SK-N-SH treated with all-trans-retinoic acid at 6 μM for 48 hours (cell line): Measurements from ENCODE around the gene LSM4.

Source experiments
- ATAC-seq: fragments of 200-7000 bp; cut with Tn5 transposase; 3 replicates; pipeline ENCODE4 v1.9.1; 2020; ENCODE audit warnings: mild to moderate bottlenecking, moderate library complexity
- ARNTL ChIP-seq: fragments of 450-650 bp; formaldehyde crosslinking; IDR thresholded peaks from 2 replicates; pipeline ENCODE4 v1.5.0; 2020; ENCODE audit warnings: low read depth, mild to moderate bottlenecking, moderate library complexity, borderline replicate concordance
- BACH2 ChIP-seq: fragments of 250-450 bp; sonication (Bioruptor Pico); IDR thresholded peaks from 2 replicates; pipeline ENCODE4 v1.9.0; 2021; ENCODE audit warnings: mild to moderate bottlenecking, borderline replicate concordance
- CSDC2 ChIP-seq: fragments of 250-450 bp; sonication (Bioruptor Pico); IDR thresholded peaks from 2 replicates; pipeline ENCODE4 v1.5.0; 2020; ENCODE audit warnings: mild to moderate bottlenecking, moderate library complexity
- CSRNP3 ChIP-seq: fragments of 250-450 bp; sonication (Bioruptor Pico); IDR thresholded peaks from 2 replicates; pipeline ENCODE4 v1.5.1; 2021; ENCODE audit warnings: mild to moderate bottlenecking, moderate library complexity
- ESRRG ChIP-seq: fragments of 250-450 bp; sonication (Bioruptor Pico); IDR thresholded peaks from 2 replicates; pipeline ENCODE4 v1.6.1; 2021; ENCODE audit warnings: mild to moderate bottlenecking
- GLIS3 ChIP-seq: fragments of 250-450 bp; sonication (Bioruptor Pico); IDR thresholded peaks from 2 replicates; pipeline ENCODE4 v1.5.0; 2020; ENCODE audit warnings: mild to moderate bottlenecking, moderate library complexity
- ISL1 ChIP-seq: fragments of 250-450 bp; sonication (Bioruptor Pico); IDR thresholded peaks from 2 replicates; pipeline ENCODE4 v2.1.2; 2022; ENCODE audit warnings: mild to moderate bottlenecking, moderate library complexity
- OSR1 ChIP-seq: fragments of 250-450 bp; sonication (Bioruptor Pico); IDR thresholded peaks from 2 replicates; pipeline ENCODE4 v1.8.0; 2022; ENCODE audit warnings: moderate library complexity, mild to moderate bottlenecking, inconsistent platforms
- POU6F1 ChIP-seq: fragments of 250-450 bp; sonication (Bioruptor Pico); IDR thresholded peaks from 2 replicates; pipeline ENCODE4 v1.8.0; 2021; ENCODE audit warnings: low read depth, mild to moderate bottlenecking, moderate library complexity, borderline replicate concordance
- PPARA ChIP-seq: fragments of 250-450 bp; sonication (Bioruptor Pico); IDR thresholded peaks from 2 replicates; pipeline ENCODE4 v1.5.0; 2020; ENCODE audit warnings: mild to moderate bottlenecking, borderline replicate concordance
- RARB ChIP-seq: fragments of 250-450 bp; sonication (Bioruptor Pico); IDR thresholded peaks from 2 replicates; pipeline ENCODE4 v1.8.0; 2021; ENCODE audit warnings: mild to moderate bottlenecking, moderate library complexity
- SNAI2 ChIP-seq: fragments of 250-450 bp; sonication (Bioruptor Pico); IDR thresholded peaks from 2 replicates; pipeline ENCODE4 v1.5.0; 2020; ENCODE audit warnings: mild to moderate bottlenecking, moderate library complexity
- TCF4 ChIP-seq: fragments of 250-450 bp; sonication (Bioruptor Pico); IDR thresholded peaks from 2 replicates; pipeline ENCODE4 v1.8.0; 2021; ENCODE audit warnings: mild to moderate bottlenecking, moderate library complexity, borderline replicate concordance
- TOX ChIP-seq: fragments of 250-450 bp; sonication (Bioruptor Pico); IDR thresholded peaks from 2 replicates; pipeline ENCODE4 v1.8.0; 2021; ENCODE audit warnings: mild to moderate bottlenecking, moderate library complexity, borderline replicate concordance
- TSHZ2 ChIP-seq: fragments of 250-450 bp; sonication (Bioruptor Pico); IDR thresholded peaks from 2 replicates; pipeline ENCODE4 v1.5.0; 2020; ENCODE audit warnings: mild to moderate bottlenecking, moderate library complexity
- ZC3H10 ChIP-seq: fragments of 250-450 bp; sonication (Bioruptor Pico); IDR thresholded peaks from 2 replicates; pipeline ENCODE4 v1.5.1; 2021; ENCODE audit warnings: mild to moderate bottlenecking, moderate library complexity
- ZFP3 ChIP-seq: fragments of 250-450 bp; sonication (Bioruptor Pico); IDR thresholded peaks from 2 replicates; pipeline ENCODE4 v1.5.0; 2020; ENCODE audit warnings: mild to moderate bottlenecking, moderate library complexity
- ZFP30 ChIP-seq: fragments of 450-650 bp; formaldehyde crosslinking; IDR thresholded peaks from 2 replicates; pipeline ENCODE4 v1.5.0; 2022; ENCODE audit warnings: mild to moderate bottlenecking, moderate library complexity
- ZNF565 ChIP-seq: fragments of 450-650 bp; formaldehyde crosslinking; conservative IDR thresholded peaks from 2 replicates; pipeline ENCODE4 v1.5.0; 2020; ENCODE audit warnings: low read depth, mild to moderate bottlenecking, moderate library complexity
- ZNF8 ChIP-seq: fragments of 450-650 bp; formaldehyde crosslinking; IDR thresholded peaks from 2 replicates; pipeline ENCODE4 v1.5.0; 2020; ENCODE audit warnings: mild to moderate bottlenecking, moderate library complexity
- TF ChIP-seq, protein P1 (sequence below): fragments of 250-450 bp; sonication (Bioruptor Pico); IDR thresholded peaks from 2 replicates; pipeline ENCODE4 v1.8.0; 2020; ENCODE audit warnings: mild to moderate bottlenecking, moderate library complexity, borderline replicate concordance
- TF ChIP-seq, protein P2 (sequence below): fragments of 250-450 bp; sonication (Bioruptor Pico); IDR thresholded peaks from 2 replicates; pipeline ENCODE4 v1.5.1; 2020; ENCODE audit warnings: low read depth, mild to moderate bottlenecking, moderate library complexity

Gene LSM4

DNA sequence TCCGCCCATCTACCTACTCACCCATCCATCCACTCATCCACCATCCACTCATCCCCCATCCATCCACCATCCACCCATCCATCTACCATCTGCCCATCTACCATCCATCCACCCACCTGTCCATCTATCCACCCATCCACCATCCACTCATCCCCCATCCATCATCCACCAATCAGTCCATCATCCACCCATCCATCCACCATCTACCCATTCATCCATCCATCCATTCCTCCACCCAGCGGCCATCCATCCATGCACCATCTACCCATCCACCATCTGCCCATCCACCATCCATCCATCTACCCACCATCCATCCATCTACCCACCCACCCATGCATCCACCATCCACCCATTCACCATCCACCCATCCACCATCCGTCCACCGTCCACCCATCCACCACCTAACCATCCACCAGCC lies 27.8 kb downstream of the LSM4 start:
- no peak for ATAC-seq
- no peak for TF ChIP-seq ZC3H10 (CRISPR knock-in tag)
- TF ChIP-seq, protein P1, sequence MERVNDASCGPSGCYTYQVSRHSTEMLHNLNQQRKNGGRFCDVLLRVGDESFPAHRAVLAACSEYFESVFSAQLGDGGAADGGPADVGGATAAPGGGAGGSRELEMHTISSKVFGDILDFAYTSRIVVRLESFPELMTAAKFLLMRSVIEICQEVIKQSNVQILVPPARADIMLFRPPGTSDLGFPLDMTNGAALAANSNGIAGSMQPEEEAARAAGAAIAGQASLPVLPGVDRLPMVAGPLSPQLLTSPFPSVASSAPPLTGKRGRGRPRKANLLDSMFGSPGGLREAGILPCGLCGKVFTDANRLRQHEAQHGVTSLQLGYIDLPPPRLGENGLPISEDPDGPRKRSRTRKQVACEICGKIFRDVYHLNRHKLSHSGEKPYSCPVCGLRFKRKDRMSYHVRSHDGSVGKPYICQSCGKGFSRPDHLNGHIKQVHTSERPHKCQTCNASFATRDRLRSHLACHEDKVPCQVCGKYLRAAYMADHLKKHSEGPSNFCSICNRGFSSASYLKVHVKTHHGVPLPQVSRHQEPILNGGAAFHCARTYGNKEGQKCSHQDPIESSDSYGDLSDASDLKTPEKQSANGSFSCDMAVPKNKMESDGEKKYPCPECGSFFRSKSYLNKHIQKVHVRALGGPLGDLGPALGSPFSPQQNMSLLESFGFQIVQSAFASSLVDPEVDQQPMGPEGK, result no peak
- TF ChIP-seq ZNF8 (CRISPR knock-in tag), result no peak
- TF ChIP-seq RARB (CRISPR knock-in tag), result no peak
- TF ChIP-seq, protein P2, sequence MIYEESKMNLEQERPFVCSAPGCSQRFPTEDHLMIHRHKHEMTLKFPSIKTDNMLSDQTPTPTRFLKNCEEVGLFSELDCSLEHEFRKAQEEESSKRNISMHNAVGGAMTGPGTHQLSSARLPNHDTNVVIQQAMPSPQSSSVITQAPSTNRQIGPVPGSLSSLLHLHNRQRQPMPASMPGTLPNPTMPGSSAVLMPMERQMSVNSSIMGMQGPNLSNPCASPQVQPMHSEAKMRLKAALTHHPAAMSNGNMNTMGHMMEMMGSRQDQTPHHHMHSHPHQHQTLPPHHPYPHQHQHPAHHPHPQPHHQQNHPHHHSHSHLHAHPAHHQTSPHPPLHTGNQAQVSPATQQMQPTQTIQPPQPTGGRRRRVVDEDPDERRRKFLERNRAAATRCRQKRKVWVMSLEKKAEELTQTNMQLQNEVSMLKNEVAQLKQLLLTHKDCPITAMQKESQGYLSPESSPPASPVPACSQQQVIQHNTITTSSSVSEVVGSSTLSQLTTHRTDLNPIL (CRISPR knock-in tag), result no peak
- no peak for TF ChIP-seq ZFP3 (CRISPR knock-in tag)
- no peak for TF ChIP-seq TCF4 (CRISPR knock-in tag)
- no peak for TF ChIP-seq POU6F1 (CRISPR knock-in tag)
- no peak for TF ChIP-seq TOX
- TF ChIP-seq ISL1 (CRISPR knock-in tag), result no peak
- TF ChIP-seq ARNTL (CRISPR knock-in tag), result no peak
- no peak for TF ChIP-seq ESRRG (CRISPR knock-in tag)
- TF ChIP-seq TSHZ2 (CRISPR knock-in tag), result no peak
- no peak for TF ChIP-seq OSR1 (CRISPR knock-in tag)
- TF ChIP-seq SNAI2 (CRISPR knock-in tag), result no peak

DNA sequence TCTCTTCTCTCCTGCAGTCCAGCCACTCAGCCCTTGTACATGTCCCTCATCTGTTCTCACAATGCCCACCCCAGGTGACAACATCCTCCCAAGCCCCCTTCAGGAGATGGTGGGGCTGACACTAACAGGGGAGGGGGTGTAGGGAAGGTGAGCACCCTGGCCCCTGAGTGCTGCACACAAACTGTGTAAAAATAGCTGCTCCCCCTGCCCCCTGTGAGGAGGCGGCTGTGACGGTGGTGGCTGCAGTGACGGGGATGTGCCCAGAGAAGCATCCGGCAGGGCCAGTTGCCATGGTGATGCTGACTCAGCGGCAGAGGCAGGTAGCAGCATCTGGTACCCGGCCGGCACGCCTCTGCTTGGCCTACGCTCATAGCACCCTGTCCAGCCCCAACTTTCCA lies 28.4 kb downstream of the LSM4 start:
- TF ChIP-seq PPARA (CRISPR knock-in tag) (no peak), ESRRG (CRISPR knock-in tag) (no peak), CSDC2 (CRISPR knock-in tag) (no peak), CSRNP3 (CRISPR knock-in tag) (no peak), ZNF565 (CRISPR knock-in tag) (no peak), GLIS3 (CRISPR knock-in tag) (no peak), SNAI2 (CRISPR knock-in tag) (no peak), ZC3H10 (CRISPR knock-in tag) (no peak), ZFP3 (CRISPR knock-in tag) (no peak), ZFP30 (CRISPR knock-in tag) (no peak), RARB (CRISPR knock-in tag) (no peak), BACH2 (CRISPR knock-in tag) (no peak), ZNF8 (CRISPR knock-in tag) (no peak), TOX (no peak), TSHZ2 (CRISPR knock-in tag) (no peak), ARNTL (CRISPR knock-in tag) (no peak)
- TF ChIP-seq, protein P2 (CRISPR knock-in tag), result no peak
- TF ChIP-seq, protein P1, result no peak
- no peak for ATAC-seq
